Colonic mucosa (tissue), 4 donors: Measurements from ENCODE around the gene CPNE5. TPM values are rescaled to one million over a fixed set of nuclear protein-coding genes. Genes with fewer than 3 reads are reported as not detected.
A peak's percentile ranks its signal among the peaks of the same experiment; 100 is the strongest.

Experiments
- DNase-seq: peaks from one replicate; pipeline ENCODE4 v3.0.0-alpha.2; 2020
- H3K27ac ChIP-seq: fragments of 200-600 bp; one replicate; pipeline ENCODE4 v1.8.0; 2021
- H3K27me3 ChIP-seq: fragments of 200-600 bp; one replicate; pipeline ENCODE4 v1.8.0; 2021
- H3K36me3 ChIP-seq: fragments of 200-600 bp; one replicate; pipeline ENCODE4 v1.8.0; 2021
- H3K4me1 ChIP-seq: fragments of 200-600 bp; one replicate; pipeline ENCODE4 v1.8.0; 2021; ENCODE audit warnings: mild to moderate bottlenecking
- H3K4me3 ChIP-seq: fragments of 200-600 bp; one replicate; pipeline ENCODE4 v1.8.0; 2021
- H3K9ac ChIP-seq, 2 donors: one replicate each; pipeline ENCODE4 v1.7.0; 2013; ENCODE audit warnings: control low read depth in 2 of 2, low read depth in 2 of 2, low read length in 2 of 2
- H3K9me3 ChIP-seq: fragments of 200-600 bp; one replicate; pipeline ENCODE4 v1.8.0; 2021
- CTCF ChIP-seq: fragments of 200-600 bp; IDR thresholded peaks from one replicate; pipeline ENCODE4 v1.8.0; 2022; ENCODE audit warnings: antibody characterized with exemption, mild to moderate bottlenecking
- intact Hi-C: fragments of 100-400 bp; cut with DNase I; formaldehyde crosslinking; loops from one replicate; pipeline ENCODE4 v1.14.1; 2022
- total RNA-seq, 2 donors: library from RNA; stranded (reverse); fragmentation: NEBNext Ultra II Directional in 1 of 2; extraction: Animal tissue kit (Norgen Biotek cat#: 25700) in 1 of 2; gene quantifications; one replicate each; pipeline ENCODE4 v1.2.1, GENCODE V29; 2021
- donor health status: healthy.
- donor health status: DM: no; HTN: no; CAD: no.
- donor health status: DM: no; HTN: no; CAD: no.

The CPNE5 gene
- total RNA-seq, 2 donors from 2014 or later = 4.6 to 8.0 TPM

- Histone ChIP-seq H3K4me1 (no peaks in the 10 kb centered on the region), H3K4me3 (no peak overlapping the region), H3K36me3 (no peaks in the 10 kb centered on the region), H3K9ac (no peak overlapping the region), H3K27me3 (no peaks in the 10 kb centered on the region), H3K9me3 (no peaks in the 10 kb centered on the region), H3K27ac (no peak overlapping the region)
- no peak for TF ChIP-seq CTCF
- intact Hi-C loops = loop anchor here (2.0 kb wide), 1 partner anchor 83 kb away; no protein-coding TSS in a partner anchor
- no peak for DNase-seq
Observed at GRCh38 chr6:36850021-36850420, 10.8 kb upstream of the CPNE5 start.

- peak; percentile 84 for DNase-seq
- H3K9ac ChIP-seq = peak overlapping the region in 1 of 2 donors; percentile 6
- H3K4me1 ChIP-seq = no peaks in the 10 kb centered on the region
- H3K4me3 ChIP-seq = no peak overlapping the region
- no peak for TF ChIP-seq CTCF
- no peak overlapping the region for H3K27ac ChIP-seq
- H3K36me3 ChIP-seq = no peaks in the 10 kb centered on the region
- no peaks in the 10 kb centered on the region for H3K27me3 ChIP-seq
- no peaks in the 10 kb centered on the region for H3K9me3 ChIP-seq
- intact Hi-C loops = no loop called here
Observed at GRCh38 chr6:36848658-36849441, 9.6 kb upstream of the CPNE5 start.

GRCh38 chr6:36847991-36848390, 8.7 kb upstream of the CPNE5 start:
- Histone ChIP-seq H3K4me3 (no peak overlapping the region), H3K4me1 (no peaks in the 10 kb centered on the region), H3K9ac (no peak overlapping the region), H3K36me3 (no peaks in the 10 kb centered on the region), H3K27me3 (no peaks in the 10 kb centered on the region), H3K27ac (no peak overlapping the region), H3K9me3 (no peaks in the 10 kb centered on the region)
- intact Hi-C loops = no loop called here
- TF ChIP-seq CTCF = no peak
- no peak for DNase-seq

GRCh38 chr6:36847152-36847551, 7.9 kb upstream of the CPNE5 start:
- no peak for DNase-seq
- intact Hi-C loops = no loop called here
- Histone ChIP-seq H3K27me3 (no peaks in the 10 kb centered on the region), H3K9ac (no peak overlapping the region), H3K4me1 (no peaks in the 10 kb centered on the region), H3K4me3 (no peak overlapping the region), H3K27ac (no peak overlapping the region), H3K36me3 (no peaks in the 10 kb centered on the region), H3K9me3 (no peaks in the 10 kb centered on the region)
- TF ChIP-seq CTCF = no peak

- no peak for TF ChIP-seq CTCF
- H3K4me1 ChIP-seq = no peaks in the 10 kb centered on the region
- intact Hi-C loops = no loop called here
- no peaks in the 10 kb centered on the region for H3K36me3 ChIP-seq
- H3K27me3 ChIP-seq = peaks cover 4% of the 10 kb centered on the region
- no peak overlapping the region for H3K27ac ChIP-seq
- H3K9ac ChIP-seq = no peak overlapping the region
- DNase-seq = no peak
- H3K4me3 ChIP-seq = no peak overlapping the region
- no peaks in the 10 kb centered on the region for H3K9me3 ChIP-seq
Observed at GRCh38 chr6:36845233-36845632, 6.0 kb upstream of the CPNE5 start.
